ENCODE measurements around the gene TLK1. TPM values are rescaled to one million over a fixed set of nuclear protein-coding genes. Genes with fewer than 3 reads are reported as not detected.

Gene TLK1
- polyA plus RNA-seq, 1 of the 3 experiments (the other 2 are of a cell fraction), result 4.8 TPM

DNA sequence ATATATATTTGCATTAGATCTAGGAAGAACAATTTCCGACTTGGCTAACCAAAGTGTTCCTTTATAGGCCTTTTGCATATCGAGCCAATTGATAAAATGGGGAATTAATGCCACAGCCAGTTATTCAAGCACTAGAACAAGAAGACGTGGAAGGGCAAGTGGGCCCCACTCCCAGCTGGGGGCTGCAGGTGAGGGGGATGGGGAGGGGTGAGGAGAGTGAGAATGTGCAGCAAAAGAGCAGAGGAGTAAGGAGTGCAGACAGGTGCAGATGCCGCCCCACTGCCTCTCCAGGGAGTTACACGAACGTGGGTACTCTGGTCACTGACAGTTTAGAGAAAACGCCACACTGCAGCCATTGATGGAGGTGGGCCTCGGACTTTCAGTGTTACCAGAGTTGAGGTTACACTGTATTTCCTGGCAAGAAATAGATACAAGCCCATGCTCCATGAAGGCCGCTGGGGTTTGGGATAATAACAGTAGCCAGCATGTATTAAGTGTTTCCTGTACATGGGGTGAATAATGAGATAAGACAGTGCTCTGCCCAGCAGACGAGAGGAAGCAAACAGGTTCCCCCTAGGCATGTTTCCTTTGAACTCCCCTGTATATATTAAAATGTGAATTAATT, 190.7 kb downstream of the TLK1 start:
- peak; percentile 42 for DNase-seq
- H4K20me1 ChIP-seq (ENCODE audit: insufficient read depth), result 0 out of 2 replicates have a peak, but pooled peaks cover 5% of the 10 kb centered on the region
- no peak overlapping the region for H2AFZ ChIP-seq (ENCODE audit: low read depth)
- H3K79me2 ChIP-seq (ENCODE audit: insufficient read depth), result no peaks in the 10 kb centered on the region
- no peak for TF ChIP-seq JUND (IDR thresholded peaks at IDR 0.05)
- TF ChIP-seq, protein P1, sequence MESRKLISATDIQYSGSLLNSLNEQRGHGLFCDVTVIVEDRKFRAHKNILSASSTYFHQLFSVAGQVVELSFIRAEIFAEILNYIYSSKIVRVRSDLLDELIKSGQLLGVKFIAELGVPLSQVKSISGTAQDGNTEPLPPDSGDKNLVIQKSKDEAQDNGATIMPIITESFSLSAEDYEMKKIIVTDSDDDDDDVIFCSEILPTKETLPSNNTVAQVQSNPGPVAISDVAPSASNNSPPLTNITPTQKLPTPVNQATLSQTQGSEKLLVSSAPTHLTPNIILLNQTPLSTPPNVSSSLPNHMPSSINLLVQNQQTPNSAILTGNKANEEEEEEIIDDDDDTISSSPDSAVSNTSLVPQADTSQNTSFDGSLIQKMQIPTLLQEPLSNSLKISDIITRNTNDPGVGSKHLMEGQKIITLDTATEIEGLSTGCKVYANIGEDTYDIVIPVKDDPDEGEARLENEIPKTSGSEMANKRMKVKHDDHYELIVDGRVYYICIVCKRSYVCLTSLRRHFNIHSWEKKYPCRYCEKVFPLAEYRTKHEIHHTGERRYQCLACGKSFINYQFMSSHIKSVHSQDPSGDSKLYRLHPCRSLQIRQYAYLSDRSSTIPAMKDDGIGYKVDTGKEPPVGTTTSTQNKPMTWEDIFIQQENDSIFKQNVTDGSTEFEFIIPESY (IDR thresholded peaks at IDR 0.05; ENCODE audit: borderline replicate concordance, low read depth), result no peak
- no peak for TF ChIP-seq TCF12 (IDR thresholded peaks at IDR 0.05)
- TF ChIP-seq IRF3 (IDR thresholded peaks at IDR 0.05; ENCODE audit: low read depth, low read length), result no peak
- TF ChIP-seq RCOR1 (IDR thresholded peaks at IDR 0.05; ENCODE audit: low read length), result no peak
- TF ChIP-seq NFIC (IDR thresholded peaks at IDR 0.05; ENCODE audit: borderline replicate concordance), result no peak
- TF ChIP-seq RFX5 (IDR thresholded peaks at IDR 0.05; ENCODE audit: low read length), result no peak
- TF ChIP-seq TAF1 (IDR thresholded peaks at IDR 0.05; ENCODE audit: borderline replicate concordance, low read depth, low read length), result no peak
- no peak for TF ChIP-seq EZH2phosphoT487 (IDR thresholded peaks at IDR 0.05; ENCODE audit: borderline replicate concordance, low read depth)
- no peak for TF ChIP-seq POLR2AphosphoS5 (IDR thresholded peaks at IDR 0.05; ENCODE audit: low read depth, low read length)
- no peak for TF ChIP-seq SMC3 (IDR thresholded peaks at IDR 0.05; ENCODE audit: low read depth, low read length)
- TF ChIP-seq MXI1 (IDR thresholded peaks at IDR 0.05; ENCODE audit: low read depth, low read length), result no peak
- TF ChIP-seq RXRA (IDR thresholded peaks at IDR 0.05; ENCODE audit: borderline replicate concordance, low read depth), result no peak
- TF ChIP-seq, protein P2, sequence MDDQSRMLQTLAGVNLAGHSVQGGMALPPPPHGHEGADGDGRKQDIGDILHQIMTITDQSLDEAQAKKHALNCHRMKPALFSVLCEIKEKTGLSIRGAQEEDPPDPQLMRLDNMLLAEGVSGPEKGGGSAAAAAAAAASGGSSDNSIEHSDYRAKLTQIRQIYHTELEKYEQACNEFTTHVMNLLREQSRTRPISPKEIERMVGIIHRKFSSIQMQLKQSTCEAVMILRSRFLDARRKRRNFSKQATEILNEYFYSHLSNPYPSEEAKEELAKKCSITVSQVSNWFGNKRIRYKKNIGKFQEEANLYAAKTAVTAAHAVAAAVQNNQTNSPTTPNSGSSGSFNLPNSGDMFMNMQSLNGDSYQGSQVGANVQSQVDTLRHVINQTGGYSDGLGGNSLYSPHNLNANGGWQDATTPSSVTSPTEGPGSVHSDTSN (IDR thresholded peaks at IDR 0.05), result no peak
- no peak for TF ChIP-seq ELF1 (IDR thresholded peaks at IDR 0.05)
- TF ChIP-seq FOXM1 (IDR thresholded peaks at IDR 0.05; ENCODE audit: low read depth), result no peak
- no peak for TF ChIP-seq FOXJ3 (CRISPR knock-in tag; IDR thresholded peaks at IDR 0.05)
- TF ChIP-seq, protein P3, sequence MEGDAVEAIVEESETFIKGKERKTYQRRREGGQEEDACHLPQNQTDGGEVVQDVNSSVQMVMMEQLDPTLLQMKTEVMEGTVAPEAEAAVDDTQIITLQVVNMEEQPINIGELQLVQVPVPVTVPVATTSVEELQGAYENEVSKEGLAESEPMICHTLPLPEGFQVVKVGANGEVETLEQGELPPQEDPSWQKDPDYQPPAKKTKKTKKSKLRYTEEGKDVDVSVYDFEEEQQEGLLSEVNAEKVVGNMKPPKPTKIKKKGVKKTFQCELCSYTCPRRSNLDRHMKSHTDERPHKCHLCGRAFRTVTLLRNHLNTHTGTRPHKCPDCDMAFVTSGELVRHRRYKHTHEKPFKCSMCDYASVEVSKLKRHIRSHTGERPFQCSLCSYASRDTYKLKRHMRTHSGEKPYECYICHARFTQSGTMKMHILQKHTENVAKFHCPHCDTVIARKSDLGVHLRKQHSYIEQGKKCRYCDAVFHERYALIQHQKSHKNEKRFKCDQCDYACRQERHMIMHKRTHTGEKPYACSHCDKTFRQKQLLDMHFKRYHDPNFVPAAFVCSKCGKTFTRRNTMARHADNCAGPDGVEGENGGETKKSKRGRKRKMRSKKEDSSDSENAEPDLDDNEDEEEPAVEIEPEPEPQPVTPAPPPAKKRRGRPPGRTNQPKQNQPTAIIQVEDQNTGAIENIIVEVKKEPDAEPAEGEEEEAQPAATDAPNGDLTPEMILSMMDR (IDR thresholded peaks at IDR 0.05), result no peak
- no peak for TF ChIP-seq EP300 (IDR thresholded peaks at IDR 0.05; ENCODE audit: borderline replicate concordance in 1 of 2, low read depth in 1 of 2, low read length in 1 of 2)
- no peaks in the 10 kb centered on the region for H3K27me3 ChIP-seq (ENCODE audit: insufficient read depth)
- 87% methylated on average over 10 of the region's 10 CpGs for WGBS (ENCODE audit: low lambda C conversion rate)
- no peak overlapping the region for H3K4me3 ChIP-seq (ENCODE audit: low read depth in 2 of 2, low read length in 1 of 2)
- no peaks in the 10 kb centered on the region for H3K9me3 ChIP-seq
- no peak overlapping the region for H3K4me2 ChIP-seq
- peak overlapping the region in 1 of 2 experiments; percentile 4; a peak in 1 of 4 replicates for H3K27ac ChIP-seq (ENCODE audit: low read depth in 2 of 2, low read length in 1 of 2)
- H3F3A ChIP-seq (replicated peaks; ENCODE audit: insufficient read depth), result peaks cover 17% of the 10 kb centered on the region
- H3K4me1 ChIP-seq (ENCODE audit: control insufficient read depth in 1 of 2, insufficient read depth in 2 of 2, low read depth in 1 of 2, low read length in 1 of 2), result peaks cover 5 to 14% of the 10 kb centered on the region in 2 experiments; a peak in 2 of 4 replicates
- POLR2A ChIA-PET, result no interaction called here
- H3K9me2 ChIP-seq, result no peaks in the 10 kb centered on the region
- peaks cover 21 to 29% of the 10 kb centered on the region in 2 experiments for H3K36me3 ChIP-seq (replicated peaks in 1 of 2; ENCODE audit: control insufficient read depth in 1 of 2, insufficient read depth in 2 of 2, low read length in 1 of 2)
- CTCF ChIA-PET, result interaction anchor here (1.3 to 1.4 kb wide), 2 partner anchors 40 to 446 kb away, joined by 8 read pairs; partner anchors contain the start of gene GORASP2
- H3K9ac ChIP-seq, result no peak overlapping the region
